Hematopoietic multipotent progenitor cell treated with erythropoietin and hydrocortisone succinate and interleukin-3 and kit ligand, for 17 days (in vitro differentiated cells): ENCODE data around the gene INTS1.

Experiments
- DNase-seq: peaks from one replicate; pipeline ENCODE4 v3.0.0-alpha.2; 2015; ENCODE audit warnings: low spot score

The INTS1 gene

GRCh38 chr7:1488016-1488415 is 16.2 kb downstream of the INTS1 start:
- DNase-seq, result no peak

- DNase-seq, result no peak
Observed at GRCh38 chr7:1487466-1487865, 16.7 kb downstream of the INTS1 start.

- no peak for DNase-seq
Observed at GRCh38 chr7:1486571-1486970, 17.6 kb downstream of the INTS1 start.

GRCh38 chr7:1485156-1485555 is 19.0 kb downstream of the INTS1 start:
- no peak for DNase-seq

- DNase-seq, result no peak
Observed at GRCh38 chr7:1484569-1484968, 19.6 kb downstream of the INTS1 start.

- no peak for DNase-seq
Observed at GRCh38 chr7:1483536-1484505, 20.4 kb downstream of the INTS1 start.

GRCh38 chr7:1483079-1483478 is 21.1 kb downstream of the INTS1 start:
- no peak for DNase-seq

- DNase-seq, result no peak
Observed at GRCh38 chr7:1481300-1481699, 22.9 kb downstream of the INTS1 start.

GRCh38 chr7:1480670-1481069 is 23.5 kb downstream of the INTS1 start:
- DNase-seq, result no peak

- DNase-seq, result no peak
Observed at GRCh38 chr7:1479287-1479686, 24.9 kb downstream of the INTS1 start.

GRCh38 chr7:1478480-1478879 is 25.7 kb downstream of the INTS1 start:
- DNase-seq, result no peak

- DNase-seq, result no peak
Observed at GRCh38 chr7:1476859-1477258, 27.3 kb downstream of the INTS1 start.

- no peak for DNase-seq
Observed at GRCh38 chr7:1475991-1476390, 28.2 kb downstream of the INTS1 start.

GRCh38 chr7:1475393-1475792 is 28.8 kb downstream of the INTS1 start:
- DNase-seq, result no peak

GRCh38 chr7:1474736-1475135 is 29.5 kb downstream of the INTS1 start:
- no peak for DNase-seq

GRCh38 chr7:1473864-1474512 is 30.2 kb downstream of the INTS1 start:
- DNase-seq, result peak; percentile 89

- no peak for DNase-seq
Observed at GRCh38 chr7:1470901-1471300, 33.3 kb downstream of the INTS1 start.

GRCh38 chr7:1468643-1469298 is 35.4 kb downstream of the INTS1 start:
- no peak for DNase-seq

- DNase-seq, result no peak
Observed at GRCh38 chr7:1468203-1468602, 36.0 kb downstream of the INTS1 start.

- no peak for DNase-seq
Observed at GRCh38 chr7:1466524-1467271, 37.5 kb downstream of the INTS1 start.

GRCh38 chr7:1464694-1465093 is 39.5 kb downstream of the INTS1 start:
- DNase-seq, result no peak

- peak; percentile 57 for DNase-seq
Observed at GRCh38 chr7:1463676-1464223, 40.4 kb downstream of the INTS1 start.
